K562 (cell line): ENCODE data around the gene KCNJ12. TPM values are rescaled to one million over a fixed set of nuclear protein-coding genes. Genes with fewer than 3 reads are reported as not detected.
A peak's percentile ranks its signal among the peaks of the same experiment; 100 is the strongest.

Experiments used
- CBFA2T3 ChIP-seq: fragments of 450-650 bp; IDR thresholded peaks from 2 replicates; pipeline ENCODE4 v1.6.1; 2017
- CBX3 ChIP-seq, 2 experiments: IDR thresholded peaks; 1 replicate in 1 of 2; 2 replicates in 1 of 2; pipeline ENCODE4 v1.6.1; 2012; ENCODE audit warnings: inconsistent platforms in 2 of 2, low read length in 2 of 2, borderline replicate concordance in 1 of 2, control low read depth in 1 of 2
- EP300 ChIP-seq: IDR thresholded peaks from 2 replicates; pipeline ENCODE4 v1.6.1; 2012; ENCODE audit warnings: low read length, improper control_type of control experiment
- ETV1 ChIP-seq: fragments of 450-650 bp; conservative IDR thresholded peaks from 2 replicates; pipeline ENCODE4 v1.6.1; 2016; ENCODE audit warnings: missing genetic modification characterization, control low read depth, low read depth, missing compliant biosample characterization
- NFIX ChIP-seq: fragments of 250-450 bp; sonication (Bioruptor Pico); IDR thresholded peaks from 2 replicates; pipeline ENCODE4 v1.4.0; 2020; ENCODE audit warnings: low read depth, mild to moderate bottlenecking, moderate library complexity
- PHB2 ChIP-seq: fragments of 450-650 bp; IDR thresholded peaks from 2 replicates; pipeline ENCODE4 v1.6.1; 2017; ENCODE audit warnings: low read depth
- RAD21 ChIP-seq, 2 experiments: fragments of 250-450 bp in 1 of 2; fragments of 450-650 bp in 1 of 2; sonication (Bioruptor Pico) in 1 of 2; formaldehyde crosslinking in 1 of 2; IDR thresholded peaks in 1 of 2; conservative IDR thresholded peaks in 1 of 2; 2 replicates each; pipeline versions ENCODE4 v1.4.0 to v1.8.0; 2020 to 2022; ENCODE audit warnings: mild to moderate bottlenecking in 2 of 2, moderate library complexity in 1 of 2
- SMARCA5 ChIP-seq: fragments of 450-650 bp; IDR thresholded peaks from 2 replicates; pipeline ENCODE4 v1.6.1; 2016
- SPI1 ChIP-seq: IDR thresholded peaks from 2 replicates; pipeline ENCODE4 v1.6.1; 2011; ENCODE audit warnings: low read depth, low read length, control low read depth, borderline replicate concordance
- TEAD2 ChIP-seq: fragments of 450-650 bp; IDR thresholded peaks from 2 replicates; pipeline ENCODE4 v1.6.1; 2016; ENCODE audit warnings: missing genetic modification characterization, control low read depth, missing compliant biosample characterization
- polyA plus RNA-seq, 8 experiments: library from polyadenylated mRNA; depleted of rRNA in 4 of 8; stranded (reverse) in 5 of 8; unstranded in 3 of 8; fragments of >200 nt; fragmentation: Nextera tagmentation in 2 of 8; fragmentation: Illumina TruSeq in 1 of 8; extraction: Ambion mirVana in 2 of 8; extraction: Trizol in 1 of 8; gene quantifications; 2 replicates each; pipeline versions ENCODE4 v1.2.1 to v1.2.3, GENCODE V29; 2011 to 2014; ENCODE audit warnings: inconsistent platforms in 1 of 8, missing spikeins in 1 of 8
- total RNA-seq, 7 experiments: library from RNA; depleted of rRNA in 6 of 7; stranded (reverse); fragments of >200 nt in 6 of 7; fragmentation: Illumina TruSeq in 2 of 7; extraction: Trizol in 2 of 7; gene quantifications; 2 replicates each; pipeline versions ENCODE4 v1.2.1 to v1.2.3, GENCODE V29; 2011 to 2021; ENCODE audit warnings: low replicate concordance in 1 of 7
- TF ChIP-seq, protein P1 (sequence below), 2 experiments: fragments of 450-650 bp in 1 of 2; sonication (generic) in 1 of 2; formaldehyde crosslinking in 1 of 2; IDR thresholded peaks; 2 replicates each; pipeline versions ENCODE4 v1.7.1 to v1.9.0; 2016 to 2022; ENCODE audit warnings: inconsistent platforms in 1 of 2, mild to moderate bottlenecking in 1 of 2, missing genetic modification reagents in 1 of 2
- TF ChIP-seq, protein P2 (sequence below): sonication (generic); formaldehyde crosslinking; IDR thresholded peaks from 2 replicates; pipeline ENCODE4 v1.8.0; 2022; ENCODE audit warnings: mild to moderate bottlenecking, low read depth, missing genetic modification reagents
- TF ChIP-seq, protein P3 (sequence below): fragments of 250-450 bp; sonication (Bioruptor Pico); IDR thresholded peaks from 2 replicates; pipeline ENCODE4 v1.5.0; 2021; ENCODE audit warnings: mild to moderate bottlenecking, moderate library complexity

KCNJ12 gene
- total and polyA plus RNA-seq, 9 of the 15 experiments (the other 6 are each of a cell fraction or from before 2014, with no cell fraction given) = 0.02 TPM; not detected in 8

DNA sequence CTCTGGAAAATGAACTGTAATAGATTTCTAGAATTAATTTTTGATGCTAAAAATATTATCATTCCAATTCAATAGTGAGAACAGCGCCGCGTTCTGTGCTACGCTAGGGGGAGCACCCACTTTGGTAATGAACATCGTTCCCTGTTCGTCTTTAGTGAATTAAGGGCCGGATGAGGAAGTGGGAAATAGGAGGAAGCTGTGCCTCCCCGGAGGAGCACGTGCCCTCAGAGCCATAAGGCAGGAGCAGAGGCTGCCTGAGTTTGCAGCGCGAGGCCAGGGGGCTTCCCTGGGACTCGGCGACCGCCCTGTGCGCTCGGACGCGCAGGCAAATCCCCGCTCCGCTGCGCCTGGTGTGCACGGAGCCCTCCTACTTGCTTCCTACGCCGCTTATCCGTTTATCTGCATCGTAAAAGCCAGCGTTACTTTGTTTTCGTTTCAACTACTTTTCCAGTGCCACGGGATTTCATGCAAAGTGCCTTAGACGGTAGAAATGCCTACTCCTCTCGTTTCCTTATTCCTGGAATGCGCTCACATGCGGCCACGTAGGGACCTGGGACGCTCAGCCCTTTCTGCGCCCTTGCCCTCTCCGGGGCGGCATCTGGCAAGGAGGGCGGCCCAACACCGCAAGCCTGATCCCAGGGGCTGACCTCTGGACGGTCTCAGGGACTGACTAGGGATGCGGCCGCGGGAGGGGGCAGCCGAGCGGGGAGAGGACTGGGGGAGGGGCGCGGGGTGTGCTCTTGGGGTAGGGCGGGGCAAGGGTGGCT lies 76.4 kb downstream of the KCNJ12 start (continued):
- TF ChIP-seq, protein P1, sequence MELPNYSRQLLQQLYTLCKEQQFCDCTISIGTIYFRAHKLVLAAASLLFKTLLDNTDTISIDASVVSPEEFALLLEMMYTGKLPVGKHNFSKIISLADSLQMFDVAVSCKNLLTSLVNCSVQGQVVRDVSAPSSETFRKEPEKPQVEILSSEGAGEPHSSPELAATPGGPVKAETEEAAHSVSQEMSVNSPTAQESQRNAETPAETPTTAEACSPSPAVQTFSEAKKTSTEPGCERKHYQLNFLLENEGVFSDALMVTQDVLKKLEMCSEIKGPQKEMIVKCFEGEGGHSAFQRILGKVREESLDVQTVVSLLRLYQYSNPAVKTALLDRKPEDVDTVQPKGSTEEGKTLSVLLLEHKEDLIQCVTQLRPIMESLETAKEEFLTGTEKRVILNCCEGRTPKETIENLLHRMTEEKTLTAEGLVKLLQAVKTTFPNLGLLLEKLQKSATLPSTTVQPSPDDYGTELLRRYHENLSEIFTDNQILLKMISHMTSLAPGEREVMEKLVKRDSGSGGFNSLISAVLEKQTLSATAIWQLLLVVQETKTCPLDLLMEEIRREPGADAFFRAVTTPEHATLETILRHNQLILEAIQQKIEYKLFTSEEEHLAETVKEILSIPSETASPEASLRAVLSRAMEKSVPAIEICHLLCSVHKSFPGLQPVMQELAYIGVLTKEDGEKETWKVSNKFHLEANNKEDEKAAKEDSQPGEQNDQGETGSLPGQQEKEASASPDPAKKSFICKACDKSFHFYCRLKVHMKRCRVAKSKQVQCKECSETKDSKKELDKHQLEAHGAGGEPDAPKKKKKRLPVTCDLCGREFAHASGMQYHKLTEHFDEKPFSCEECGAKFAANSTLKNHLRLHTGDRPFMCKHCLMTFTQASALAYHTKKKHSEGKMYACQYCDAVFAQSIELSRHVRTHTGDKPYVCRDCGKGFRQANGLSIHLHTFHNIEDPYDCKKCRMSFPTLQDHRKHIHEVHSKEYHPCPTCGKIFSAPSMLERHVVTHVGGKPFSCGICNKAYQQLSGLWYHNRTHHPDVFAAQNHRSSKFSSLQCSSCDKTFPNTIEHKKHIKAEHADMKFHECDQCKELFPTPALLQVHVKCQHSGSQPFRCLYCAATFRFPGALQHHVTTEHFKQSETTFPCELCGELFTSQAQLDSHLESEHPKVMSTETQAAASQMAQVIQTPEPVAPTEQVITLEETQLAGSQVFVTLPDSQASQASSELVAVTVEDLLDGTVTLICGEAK (IDR thresholded peaks at IDR 0.05) = peak; percentile 57
- TF ChIP-seq, protein P1 (CRISPR knock-in tag; IDR thresholded peaks at IDR 0.05) = no peak
- no peak for TF ChIP-seq CBX3 (IDR thresholded peaks at IDR 0.05; ENCODE audit: borderline replicate concordance in 1 of 2, low read length in 2 of 2)
- TF ChIP-seq SPI1 = peak; percentile 90
- no peak for TF ChIP-seq SMARCA5
- TF ChIP-seq ETV1 (tag) = 0 out of 2 replicates have a peak, but pooled peaks have one; percentile 25
- TF ChIP-seq TEAD2 (tag) = no peak
- TF ChIP-seq, protein P2, sequence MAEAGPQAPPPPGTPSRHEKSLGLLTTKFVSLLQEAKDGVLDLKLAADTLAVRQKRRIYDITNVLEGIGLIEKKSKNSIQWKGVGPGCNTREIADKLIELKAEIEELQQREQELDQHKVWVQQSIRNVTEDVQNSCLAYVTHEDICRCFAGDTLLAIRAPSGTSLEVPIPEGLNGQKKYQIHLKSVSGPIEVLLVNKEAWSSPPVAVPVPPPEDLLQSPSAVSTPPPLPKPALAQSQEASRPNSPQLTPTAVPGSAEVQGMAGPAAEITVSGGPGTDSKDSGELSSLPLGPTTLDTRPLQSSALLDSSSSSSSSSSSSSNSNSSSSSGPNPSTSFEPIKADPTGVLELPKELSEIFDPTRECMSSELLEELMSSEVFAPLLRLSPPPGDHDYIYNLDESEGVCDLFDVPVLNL (CRISPR knock-in tag) = no peak
- TF ChIP-seq EP300 = no peak
- no peak for TF ChIP-seq CBFA2T3
- peak; percentile 32 to 58; a peak in 3 of 4 replicates for TF ChIP-seq RAD21 (CRISPR knock-in tag; conservative IDR thresholded peaks at IDR 0.05 in 1 of 2, IDR thresholded peaks at IDR 0.05 in 1 of 2)
- no peak for TF ChIP-seq NFIX (CRISPR knock-in tag)
- TF ChIP-seq, protein P3, sequence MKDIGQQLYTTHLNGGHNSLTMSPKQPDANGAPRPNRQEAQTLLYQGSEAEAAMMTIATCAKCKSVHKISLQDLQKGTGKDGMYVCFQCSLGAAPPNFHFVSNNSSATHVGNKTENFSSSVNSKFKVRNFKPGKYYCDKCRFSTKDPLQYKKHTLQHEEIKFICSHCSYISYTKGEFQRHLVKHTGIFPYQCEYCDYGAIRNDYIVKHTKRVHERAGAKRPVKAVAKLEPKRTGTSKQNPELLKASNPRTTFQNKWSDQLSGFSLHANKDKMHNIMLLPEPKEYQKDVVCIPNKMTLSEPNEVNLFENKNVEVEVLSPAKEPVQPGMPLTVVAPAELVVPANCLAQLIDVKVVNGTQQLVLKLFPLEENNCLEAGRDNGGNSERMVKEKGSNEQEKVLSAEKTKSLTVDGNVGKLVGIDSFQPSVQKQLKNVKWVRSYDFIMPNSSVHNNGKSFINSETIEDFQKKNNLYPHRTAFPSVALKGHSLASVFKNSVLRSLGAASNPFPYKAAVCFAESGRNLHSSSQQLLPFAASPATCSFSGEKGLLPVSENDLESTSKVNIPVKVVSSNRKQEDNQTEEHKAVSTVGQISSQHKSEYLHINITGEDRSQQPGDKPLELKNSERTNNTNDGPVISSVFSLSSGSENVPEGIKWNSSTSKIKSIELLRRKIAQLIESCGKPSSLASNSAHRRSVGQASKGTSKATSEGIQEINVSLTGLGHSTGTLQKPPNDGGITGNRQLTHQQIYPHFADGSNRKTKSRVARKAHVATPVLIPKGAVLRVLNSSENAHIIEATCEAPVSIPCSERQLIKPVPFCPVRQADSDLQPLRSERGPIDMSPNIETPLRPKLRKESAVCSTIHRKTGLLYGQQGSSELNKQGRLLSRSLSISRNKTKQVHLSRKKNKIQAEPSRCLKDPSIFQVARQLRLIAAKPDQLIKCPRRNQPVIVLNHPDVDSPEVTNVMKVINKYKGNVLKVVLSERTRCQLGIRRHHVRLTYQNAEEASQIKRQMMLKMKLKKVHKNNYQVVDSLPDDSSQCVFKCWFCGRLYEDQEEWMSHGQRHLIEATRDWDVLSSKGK (CRISPR knock-in tag) = no peak
- TF ChIP-seq PHB2 = no peak
